HEK293 (cell line): ENCODE measurements around the gene MAPRE3.

Experiments
- BCL11A ChIP-seq: fragments of 450-650 bp; formaldehyde crosslinking; IDR thresholded peaks from 2 replicates; pipeline ENCODE4 v1.5.1; 2016; ENCODE audit warnings: low read depth, missing biosample characterization, missing genetic modification characterization
- KLF10 ChIP-seq: fragments of 450-650 bp; IDR thresholded peaks from 2 replicates; pipeline ENCODE4 v1.5.1; 2018; ENCODE audit warnings: missing biosample characterization, mild to moderate bottlenecking, missing genetic modification characterization
- TCF7L2 ChIP-seq: IDR thresholded peaks from 2 replicates; pipeline ENCODE4 v1.6.1; 2011; ENCODE audit warnings: low read depth, mild to moderate bottlenecking, inconsistent platforms, low read length, moderate library complexity, borderline replicate concordance
- ZBTB1 ChIP-seq: fragments of 450-650 bp; formaldehyde crosslinking; IDR thresholded peaks from 2 replicates; pipeline ENCODE4 v1.5.1; 2016; ENCODE audit warnings: missing biosample characterization, missing genetic modification characterization
- ZBTB7A ChIP-seq: fragments of 450-650 bp; formaldehyde crosslinking; IDR thresholded peaks from 2 replicates; pipeline ENCODE4 v1.5.1; 2016; ENCODE audit warnings: low read depth, missing biosample characterization, missing genetic modification characterization
- ZNF10 ChIP-seq: fragments of 450-650 bp; formaldehyde crosslinking; IDR thresholded peaks from 2 replicates; pipeline ENCODE4 v1.5.1; 2017; ENCODE audit warnings: missing biosample characterization, missing genetic modification characterization
- ZNF23 ChIP-seq: fragments of 450-650 bp; formaldehyde crosslinking; IDR thresholded peaks from 2 replicates; pipeline ENCODE4 v1.5.1; 2016; ENCODE audit warnings: missing biosample characterization, missing genetic modification characterization, borderline replicate concordance
- ZNF549 ChIP-seq: fragments of 450-650 bp; IDR thresholded peaks from 2 replicates; pipeline ENCODE4 v1.5.1; 2018; ENCODE audit warnings: missing biosample characterization, missing genetic modification characterization, mild to moderate bottlenecking, inconsistent platforms, moderate library complexity
- ZNF654 ChIP-seq: fragments of 450-650 bp; formaldehyde crosslinking; IDR thresholded peaks from 2 replicates; pipeline ENCODE4 v1.5.1; 2016; ENCODE audit warnings: low read depth, missing biosample characterization, missing genetic modification characterization
- TF ChIP-seq, protein P1 (sequence below): fragments of 450-650 bp; formaldehyde crosslinking; IDR thresholded peaks from 2 replicates; pipeline ENCODE4 v1.5.1; 2016; ENCODE audit warnings: missing biosample characterization, missing genetic modification characterization
- TF ChIP-seq, protein P2 (sequence below): fragments of 450-650 bp; formaldehyde crosslinking; IDR thresholded peaks from 2 replicates; pipeline ENCODE4 v1.5.1; 2016; ENCODE audit warnings: missing biosample characterization, missing genetic modification characterization
- TF ChIP-seq, protein P3 (sequence below): fragments of 450-650 bp; formaldehyde crosslinking; IDR thresholded peaks from 2 replicates; pipeline ENCODE4 v1.5.1; 2016; ENCODE audit warnings: missing biosample characterization, missing genetic modification characterization
- TF ChIP-seq, protein P4 (sequence below): fragments of 450-650 bp; IDR thresholded peaks from 2 replicates; pipeline ENCODE4 v1.5.1; 2018; ENCODE audit warnings: missing biosample characterization, missing genetic modification characterization
- TF ChIP-seq, protein P5 (sequence below): fragments of 450-650 bp; formaldehyde crosslinking; IDR thresholded peaks from 2 replicates; pipeline ENCODE4 v1.5.1; 2016; ENCODE audit warnings: missing biosample characterization, missing genetic modification characterization

DNA sequence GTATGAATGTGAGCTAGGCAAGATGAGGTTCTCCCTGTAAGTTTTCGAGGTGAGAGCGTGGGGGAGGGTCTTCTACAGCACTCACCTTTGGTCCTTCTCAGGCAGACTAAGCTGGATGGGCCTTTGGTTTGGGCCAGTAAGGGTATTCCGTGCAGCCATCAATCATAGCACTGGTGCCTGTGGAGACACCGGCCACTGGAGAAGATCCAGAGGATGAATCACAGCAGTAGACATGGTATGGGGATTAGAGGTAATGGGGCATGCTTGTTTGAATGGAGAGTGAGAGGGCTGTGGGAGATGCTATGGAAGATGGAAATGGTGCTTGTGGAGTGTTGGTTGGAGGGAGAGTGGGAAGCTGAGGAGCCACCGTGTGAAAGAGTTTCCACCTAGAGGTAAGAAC, 16.1 kb downstream of the MAPRE3 start:
- TF ChIP-seq ZNF23 (tag by site-specific recombination) (no peak), KLF10 (tag by site-specific recombination) (no peak), ZBTB1 (no peak), ZNF10 (tag by site-specific recombination) (no peak), ZNF549 (no peak), ZNF654 (tag by site-specific recombination) (no peak), BCL11A (tag by site-specific recombination) (no peak), ZBTB7A (tag by site-specific recombination) (no peak), TCF7L2 (no peak)
- TF ChIP-seq, protein P1, sequence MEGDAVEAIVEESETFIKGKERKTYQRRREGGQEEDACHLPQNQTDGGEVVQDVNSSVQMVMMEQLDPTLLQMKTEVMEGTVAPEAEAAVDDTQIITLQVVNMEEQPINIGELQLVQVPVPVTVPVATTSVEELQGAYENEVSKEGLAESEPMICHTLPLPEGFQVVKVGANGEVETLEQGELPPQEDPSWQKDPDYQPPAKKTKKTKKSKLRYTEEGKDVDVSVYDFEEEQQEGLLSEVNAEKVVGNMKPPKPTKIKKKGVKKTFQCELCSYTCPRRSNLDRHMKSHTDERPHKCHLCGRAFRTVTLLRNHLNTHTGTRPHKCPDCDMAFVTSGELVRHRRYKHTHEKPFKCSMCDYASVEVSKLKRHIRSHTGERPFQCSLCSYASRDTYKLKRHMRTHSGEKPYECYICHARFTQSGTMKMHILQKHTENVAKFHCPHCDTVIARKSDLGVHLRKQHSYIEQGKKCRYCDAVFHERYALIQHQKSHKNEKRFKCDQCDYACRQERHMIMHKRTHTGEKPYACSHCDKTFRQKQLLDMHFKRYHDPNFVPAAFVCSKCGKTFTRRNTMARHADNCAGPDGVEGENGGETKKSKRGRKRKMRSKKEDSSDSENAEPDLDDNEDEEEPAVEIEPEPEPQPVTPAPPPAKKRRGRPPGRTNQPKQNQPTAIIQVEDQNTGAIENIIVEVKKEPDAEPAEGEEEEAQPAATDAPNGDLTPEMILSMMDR (tag by site-specific recombination), result no peak
- TF ChIP-seq, protein P2, sequence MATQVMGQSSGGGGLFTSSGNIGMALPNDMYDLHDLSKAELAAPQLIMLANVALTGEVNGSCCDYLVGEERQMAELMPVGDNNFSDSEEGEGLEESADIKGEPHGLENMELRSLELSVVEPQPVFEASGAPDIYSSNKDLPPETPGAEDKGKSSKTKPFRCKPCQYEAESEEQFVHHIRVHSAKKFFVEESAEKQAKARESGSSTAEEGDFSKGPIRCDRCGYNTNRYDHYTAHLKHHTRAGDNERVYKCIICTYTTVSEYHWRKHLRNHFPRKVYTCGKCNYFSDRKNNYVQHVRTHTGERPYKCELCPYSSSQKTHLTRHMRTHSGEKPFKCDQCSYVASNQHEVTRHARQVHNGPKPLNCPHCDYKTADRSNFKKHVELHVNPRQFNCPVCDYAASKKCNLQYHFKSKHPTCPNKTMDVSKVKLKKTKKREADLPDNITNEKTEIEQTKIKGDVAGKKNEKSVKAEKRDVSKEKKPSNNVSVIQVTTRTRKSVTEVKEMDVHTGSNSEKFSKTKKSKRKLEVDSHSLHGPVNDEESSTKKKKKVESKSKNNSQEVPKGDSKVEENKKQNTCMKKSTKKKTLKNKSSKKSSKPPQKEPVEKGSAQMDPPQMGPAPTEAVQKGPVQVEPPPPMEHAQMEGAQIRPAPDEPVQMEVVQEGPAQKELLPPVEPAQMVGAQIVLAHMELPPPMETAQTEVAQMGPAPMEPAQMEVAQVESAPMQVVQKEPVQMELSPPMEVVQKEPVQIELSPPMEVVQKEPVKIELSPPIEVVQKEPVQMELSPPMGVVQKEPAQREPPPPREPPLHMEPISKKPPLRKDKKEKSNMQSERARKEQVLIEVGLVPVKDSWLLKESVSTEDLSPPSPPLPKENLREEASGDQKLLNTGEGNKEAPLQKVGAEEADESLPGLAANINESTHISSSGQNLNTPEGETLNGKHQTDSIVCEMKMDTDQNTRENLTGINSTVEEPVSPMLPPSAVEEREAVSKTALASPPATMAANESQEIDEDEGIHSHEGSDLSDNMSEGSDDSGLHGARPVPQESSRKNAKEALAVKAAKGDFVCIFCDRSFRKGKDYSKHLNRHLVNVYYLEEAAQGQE, result no peak
- TF ChIP-seq, protein P3, sequence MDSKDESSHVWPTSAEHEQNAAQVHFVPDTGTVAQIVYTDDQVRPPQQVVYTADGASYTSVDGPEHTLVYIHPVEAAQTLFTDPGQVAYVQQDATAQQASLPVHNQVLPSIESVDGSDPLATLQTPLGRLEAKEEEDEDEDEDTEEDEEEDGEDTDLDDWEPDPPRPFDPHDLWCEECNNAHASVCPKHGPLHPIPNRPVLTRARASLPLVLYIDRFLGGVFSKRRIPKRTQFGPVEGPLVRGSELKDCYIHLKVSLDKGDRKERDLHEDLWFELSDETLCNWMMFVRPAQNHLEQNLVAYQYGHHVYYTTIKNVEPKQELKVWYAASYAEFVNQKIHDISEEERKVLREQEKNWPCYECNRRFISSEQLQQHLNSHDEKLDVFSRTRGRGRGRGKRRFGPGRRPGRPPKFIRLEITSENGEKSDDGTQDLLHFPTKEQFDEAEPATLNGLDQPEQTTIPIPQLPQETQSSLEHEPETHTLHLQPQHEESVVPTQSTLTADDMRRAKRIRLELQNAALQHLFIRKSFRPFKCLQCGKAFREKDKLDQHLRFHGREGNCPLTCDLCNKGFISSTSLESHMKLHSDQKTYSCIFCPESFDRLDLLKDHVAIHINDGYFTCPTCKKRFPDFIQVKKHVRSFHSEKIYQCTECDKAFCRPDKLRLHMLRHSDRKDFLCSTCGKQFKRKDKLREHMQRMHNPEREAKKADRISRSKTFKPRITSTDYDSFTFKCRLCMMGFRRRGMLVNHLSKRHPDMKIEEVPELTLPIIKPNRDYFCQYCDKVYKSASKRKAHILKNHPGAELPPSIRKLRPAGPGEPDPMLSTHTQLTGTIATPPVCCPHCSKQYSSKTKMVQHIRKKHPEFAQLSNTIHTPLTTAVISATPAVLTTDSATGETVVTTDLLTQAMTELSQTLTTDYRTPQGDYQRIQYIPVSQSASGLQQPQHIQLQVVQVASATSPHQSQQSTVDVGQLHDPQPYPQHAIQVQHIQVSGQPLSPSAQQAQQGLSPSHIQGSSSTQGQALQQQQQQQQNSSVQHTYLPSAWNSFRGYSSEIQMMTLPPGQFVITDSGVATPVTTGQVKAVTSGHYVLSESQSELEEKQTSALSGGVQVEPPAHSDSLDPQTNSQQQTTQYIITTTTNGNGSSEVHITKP (tag by site-specific recombination), result no peak
- TF ChIP-seq, protein P4, sequence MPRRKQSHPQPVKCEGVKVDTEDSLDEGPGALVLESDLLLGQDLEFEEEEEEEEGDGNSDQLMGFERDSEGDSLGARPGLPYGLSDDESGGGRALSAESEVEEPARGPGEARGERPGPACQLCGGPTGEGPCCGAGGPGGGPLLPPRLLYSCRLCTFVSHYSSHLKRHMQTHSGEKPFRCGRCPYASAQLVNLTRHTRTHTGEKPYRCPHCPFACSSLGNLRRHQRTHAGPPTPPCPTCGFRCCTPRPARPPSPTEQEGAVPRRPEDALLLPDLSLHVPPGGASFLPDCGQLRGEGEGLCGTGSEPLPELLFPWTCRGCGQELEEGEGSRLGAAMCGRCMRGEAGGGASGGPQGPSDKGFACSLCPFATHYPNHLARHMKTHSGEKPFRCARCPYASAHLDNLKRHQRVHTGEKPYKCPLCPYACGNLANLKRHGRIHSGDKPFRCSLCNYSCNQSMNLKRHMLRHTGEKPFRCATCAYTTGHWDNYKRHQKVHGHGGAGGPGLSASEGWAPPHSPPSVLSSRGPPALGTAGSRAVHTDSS (tag by site-specific recombination), result no peak
- TF ChIP-seq, protein P5, sequence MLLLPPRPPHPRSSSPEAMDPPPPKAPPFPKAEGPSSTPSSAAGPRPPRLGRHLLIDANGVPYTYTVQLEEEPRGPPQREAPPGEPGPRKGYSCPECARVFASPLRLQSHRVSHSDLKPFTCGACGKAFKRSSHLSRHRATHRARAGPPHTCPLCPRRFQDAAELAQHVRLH (tag by site-specific recombination), result no peak
